DOHH2 (cell line): Measurements from ENCODE around the gene DDX17.

Experiments used
- CTCF ChIP-seq: fragments of 200-600 bp; sonication (generic); IDR thresholded peaks from one replicate; pipeline ENCODE4 v1.5.1; 2014; ENCODE audit warnings: antibody characterized with exemption, mild to moderate bottlenecking, low read depth, low read length; ENCODE audit not compliant: poor library complexity, severe bottlenecking
- EZH2phosphoT487 ChIP-seq: fragments of 200-600 bp; sonication (generic); IDR thresholded peaks from 2 replicates; pipeline ENCODE4 v1.6.1; 2017; ENCODE audit warnings: borderline replicate concordance, mild to moderate bottlenecking, antibody characterized with exemption, low read length, moderate library complexity, mixed read lengths

DNA sequence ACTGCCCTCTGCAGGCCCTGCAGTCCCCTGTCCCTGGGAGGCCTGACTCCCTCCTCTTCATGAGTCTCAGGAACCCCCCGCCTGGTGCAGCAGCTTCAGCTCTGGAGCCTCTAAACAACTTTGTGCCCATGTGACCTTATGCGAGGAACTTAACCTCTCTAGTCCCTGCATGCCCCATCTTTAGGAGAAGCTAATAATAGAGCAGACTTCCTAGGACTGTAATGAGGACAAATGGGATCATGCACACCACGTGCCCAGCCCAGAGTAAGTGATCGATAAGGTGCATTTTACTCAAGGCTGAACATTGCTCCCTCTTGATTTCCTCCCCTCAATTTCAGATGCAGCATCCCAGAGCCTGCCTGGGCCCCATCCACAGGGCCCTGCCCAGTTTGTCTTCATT is 70.1 kb downstream of the DDX17 start:
- no peak for TF ChIP-seq CTCF
- no peak for TF ChIP-seq EZH2phosphoT487
